Astrocyte (in vitro differentiated cells and primary cell): ENCODE measurements around the gene RASGRF1. TPM values are rescaled to one million over a fixed set of nuclear protein-coding genes. Genes with fewer than 3 reads are reported as not detected.

Experiments
- DNase-seq: peaks from one replicate; pipeline ENCODE4 v3.0.0-alpha.2; 2010; ENCODE audit warnings: low read depth
- FAIRE-seq: peaks from 2 replicates; lab custom pipeline; 2011; peaks lifted over from hg19 to GRCh38; lab: Jason Lieb, UNC
- H2AFZ ChIP-seq: 2 replicates; pipeline ENCODE4 v1.6.0; 2012; ENCODE audit warnings: low read depth, low read length, inconsistent platforms
- H3K27ac ChIP-seq: 2 replicates; pipeline ENCODE4 v1.5.1; 2011; ENCODE audit warnings: low read depth, low read length, inconsistent platforms
- H3K27me3 ChIP-seq: 2 replicates; pipeline ENCODE4 v1.6.0; 2011; ENCODE audit warnings: low read length, inconsistent platforms; ENCODE audit not compliant: insufficient read depth
- H3K36me3 ChIP-seq: 2 replicates; pipeline ENCODE4 v1.5.1; 2011; ENCODE audit warnings: low read length, inconsistent platforms; ENCODE audit not compliant: insufficient read depth
- H3K4me1 ChIP-seq: 2 replicates; pipeline ENCODE4 v1.5.1; 2011; ENCODE audit warnings: low read length, inconsistent platforms; ENCODE audit not compliant: insufficient read depth
- H3K4me2 ChIP-seq: 2 replicates; pipeline ENCODE4 v1.6.0; 2012; ENCODE audit warnings: low read length, inconsistent platforms
- H3K4me3 ChIP-seq: 2 replicates; pipeline ENCODE4 v1.5.1; 2011; ENCODE audit warnings: low read depth, mild to moderate bottlenecking, low read length, inconsistent platforms; ENCODE audit not compliant: insufficient read depth
- H3K79me2 ChIP-seq: 2 replicates; pipeline ENCODE4 v1.6.0; 2012; ENCODE audit warnings: mild to moderate bottlenecking, low read length, inconsistent platforms; ENCODE audit not compliant: insufficient read depth
- H3K9ac ChIP-seq: 2 replicates; pipeline ENCODE4 v1.6.0; 2012; ENCODE audit warnings: mild to moderate bottlenecking, low read length, inconsistent platforms
- H3K9me3 ChIP-seq: 2 replicates; pipeline ENCODE4 v1.5.1; 2012; ENCODE audit warnings: low read depth, mild to moderate bottlenecking, low read length, inconsistent platforms; ENCODE audit not compliant: insufficient read depth
- H4K20me1 ChIP-seq: 2 replicates; pipeline ENCODE4 v1.6.0; 2012; ENCODE audit warnings: low read length, inconsistent platforms; ENCODE audit not compliant: insufficient read depth
- H3K27ac Mint-ChIP-seq: one replicate; pipeline ENCODE4 v1.8.0; 2021; ENCODE audit warnings: mild to moderate bottlenecking, mixed read lengths; ENCODE audit not compliant: unreplicated experiment
- H3K27me3 Mint-ChIP-seq: one replicate; pipeline ENCODE4 v1.8.0; 2021; ENCODE audit warnings: low read depth, mixed read lengths; ENCODE audit not compliant: unreplicated experiment
- H3K36me3 Mint-ChIP-seq: one replicate; pipeline ENCODE4 v1.8.0; 2021; ENCODE audit warnings: low read depth, mixed read lengths; ENCODE audit not compliant: unreplicated experiment
- H3K4me1 Mint-ChIP-seq: one replicate; pipeline ENCODE4 v1.8.0; 2021; ENCODE audit warnings: low read depth, mixed read lengths; ENCODE audit not compliant: unreplicated experiment
- H3K4me3 Mint-ChIP-seq: one replicate; pipeline ENCODE4 v1.8.0; 2021; ENCODE audit warnings: mild to moderate bottlenecking, moderate library complexity, mixed read lengths; ENCODE audit not compliant: unreplicated experiment
- H3K9me3 Mint-ChIP-seq: one replicate; pipeline ENCODE4 v1.8.0; 2021; ENCODE audit warnings: mild to moderate bottlenecking, mixed read lengths; ENCODE audit not compliant: unreplicated experiment
- EZH2 ChIP-seq: IDR thresholded peaks from 2 replicates; pipeline ENCODE4 v1.6.1; 2012; ENCODE audit warnings: mild to moderate bottlenecking, low read length, inconsistent platforms; ENCODE audit not compliant: insufficient read depth
- total RNA-seq: library from RNA; stranded (reverse); gene quantifications from 2 replicates; pipeline ENCODE4 v1.2.1, GENCODE V29; 2021
- TF ChIP-seq, protein P1 (sequence below): IDR thresholded peaks from 2 replicates; pipeline ENCODE4 v1.5.1; 2011; ENCODE audit warnings: low read depth, mild to moderate bottlenecking, inconsistent platforms, low read length, moderate library complexity; ENCODE audit not compliant: insufficient read depth

Gene RASGRF1
- total RNA-seq, 1 donor from 2014 or later = 1.2 TPM

DNA sequence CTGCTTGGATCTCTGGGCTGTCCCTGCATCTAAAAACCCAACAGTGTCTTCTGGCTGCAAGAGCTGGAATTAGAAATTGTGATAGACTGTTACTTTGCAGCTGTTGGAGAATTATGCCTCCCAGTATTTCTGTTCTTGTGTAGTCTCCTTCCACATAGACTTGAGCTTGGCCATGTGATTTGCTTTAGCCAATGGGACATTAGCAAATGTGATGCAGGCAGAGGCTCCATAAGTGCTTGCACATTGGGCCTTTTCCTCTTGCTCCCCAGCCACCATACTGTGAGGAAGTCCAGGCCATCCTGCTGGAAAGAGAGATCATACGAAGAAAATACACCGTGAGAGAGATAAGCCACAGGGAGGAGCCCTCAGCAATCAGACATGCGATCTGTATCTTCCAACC is 33.8 kb upstream of the RASGRF1 start:
- Mint-ChIP-seq H3K27me3 (peaks cover 50% of the 10 kb centered on the region), H3K4me3 (no peak overlapping the region), H3K9me3 (peaks cover 5% of the 10 kb centered on the region), H3K4me1 (no peaks in the 10 kb centered on the region), H3K27ac (no peak overlapping the region), H3K36me3 (no peaks in the 10 kb centered on the region)
- Histone ChIP-seq H3K9ac (no peak overlapping the region), H4K20me1 (no peaks in the 10 kb centered on the region), H3K27ac (no peak overlapping the region), H3K4me2 (no peak overlapping the region), H3K4me3 (no peak overlapping the region), H2AFZ (no peak overlapping the region), H3K27me3 (no peaks in the 10 kb centered on the region), H3K4me1 (no peaks in the 10 kb centered on the region), H3K79me2 (no peaks in the 10 kb centered on the region), H3K36me3 (no peaks in the 10 kb centered on the region), H3K9me3 (no peaks in the 10 kb centered on the region)
- TF ChIP-seq, protein P1, sequence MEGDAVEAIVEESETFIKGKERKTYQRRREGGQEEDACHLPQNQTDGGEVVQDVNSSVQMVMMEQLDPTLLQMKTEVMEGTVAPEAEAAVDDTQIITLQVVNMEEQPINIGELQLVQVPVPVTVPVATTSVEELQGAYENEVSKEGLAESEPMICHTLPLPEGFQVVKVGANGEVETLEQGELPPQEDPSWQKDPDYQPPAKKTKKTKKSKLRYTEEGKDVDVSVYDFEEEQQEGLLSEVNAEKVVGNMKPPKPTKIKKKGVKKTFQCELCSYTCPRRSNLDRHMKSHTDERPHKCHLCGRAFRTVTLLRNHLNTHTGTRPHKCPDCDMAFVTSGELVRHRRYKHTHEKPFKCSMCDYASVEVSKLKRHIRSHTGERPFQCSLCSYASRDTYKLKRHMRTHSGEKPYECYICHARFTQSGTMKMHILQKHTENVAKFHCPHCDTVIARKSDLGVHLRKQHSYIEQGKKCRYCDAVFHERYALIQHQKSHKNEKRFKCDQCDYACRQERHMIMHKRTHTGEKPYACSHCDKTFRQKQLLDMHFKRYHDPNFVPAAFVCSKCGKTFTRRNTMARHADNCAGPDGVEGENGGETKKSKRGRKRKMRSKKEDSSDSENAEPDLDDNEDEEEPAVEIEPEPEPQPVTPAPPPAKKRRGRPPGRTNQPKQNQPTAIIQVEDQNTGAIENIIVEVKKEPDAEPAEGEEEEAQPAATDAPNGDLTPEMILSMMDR = no peak
- no peak for FAIRE-seq
- DNase-seq = no peak

DNA sequence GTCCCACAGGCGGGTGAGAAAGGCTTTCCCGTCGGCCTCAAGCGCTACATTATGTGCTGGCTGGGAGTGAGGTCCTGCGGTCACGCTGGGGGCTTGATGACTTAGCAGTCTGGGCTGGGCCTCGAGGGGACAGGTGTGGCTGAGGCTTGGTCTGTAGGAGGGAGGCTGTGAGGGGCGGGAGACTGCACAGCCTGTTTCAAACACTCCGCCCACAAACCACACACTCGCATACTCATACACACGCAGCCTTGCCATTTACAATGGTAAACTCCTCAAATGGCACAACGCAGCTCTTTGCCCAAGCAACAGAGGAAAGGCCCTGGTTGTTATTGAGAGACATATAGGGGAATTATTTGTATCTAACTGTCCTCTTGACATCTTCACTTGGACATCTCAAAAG is 32.4 kb upstream of the RASGRF1 start:
- TF ChIP-seq, protein P1 = no peak
- TF ChIP-seq EZH2 = no peak
- peaks cover 55% of the 10 kb centered on the region for H3K27me3 Mint-ChIP-seq
- no peak overlapping the region for H3K9ac ChIP-seq
- H2AFZ ChIP-seq = no peak overlapping the region
- no peak overlapping the region for H3K4me3 Mint-ChIP-seq
- no peak overlapping the region for H3K27ac ChIP-seq
- H3K4me3 ChIP-seq = no peak overlapping the region
- H4K20me1 ChIP-seq = no peaks in the 10 kb centered on the region
- no peak for FAIRE-seq
- peaks cover 5% of the 10 kb centered on the region for H3K9me3 Mint-ChIP-seq
- H3K36me3 ChIP-seq = no peaks in the 10 kb centered on the region
- H3K36me3 Mint-ChIP-seq = no peaks in the 10 kb centered on the region
- H3K4me1 ChIP-seq = no peaks in the 10 kb centered on the region
- H3K4me2 ChIP-seq = no peak overlapping the region
- H3K9me3 ChIP-seq = no peaks in the 10 kb centered on the region
- no peak for DNase-seq
- no peak overlapping the region for H3K27ac Mint-ChIP-seq
- H3K79me2 ChIP-seq = no peaks in the 10 kb centered on the region
- no peaks in the 10 kb centered on the region for H3K27me3 ChIP-seq
- H3K4me1 Mint-ChIP-seq = no peaks in the 10 kb centered on the region

DNA sequence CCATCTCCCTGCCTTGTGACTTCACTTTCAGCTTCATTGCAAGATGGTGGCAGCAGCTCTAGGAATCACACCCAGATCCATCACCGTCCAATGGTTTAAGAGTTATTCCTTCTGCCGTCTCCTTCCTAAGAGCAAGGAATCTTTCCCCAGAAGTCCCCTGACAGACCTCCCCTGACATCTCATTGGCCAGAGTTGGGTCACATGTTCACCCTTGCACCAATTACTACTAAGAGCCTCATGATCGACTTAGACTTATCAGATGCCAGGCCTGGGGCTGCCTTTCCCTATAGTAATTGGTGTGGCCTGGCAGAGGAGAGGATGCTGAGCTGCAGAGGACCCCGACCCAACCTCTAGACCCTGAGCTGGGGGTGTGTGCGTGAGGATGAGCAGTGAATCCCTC is 31.8 kb upstream of the RASGRF1 start:
- no peak overlapping the region for H2AFZ ChIP-seq
- FAIRE-seq = no peak
- H3K36me3 ChIP-seq = no peaks in the 10 kb centered on the region
- H3K4me1 ChIP-seq = no peaks in the 10 kb centered on the region
- H3K9me3 ChIP-seq = no peaks in the 10 kb centered on the region
- Mint-ChIP-seq H3K9me3 (peaks cover 2% of the 10 kb centered on the region), H3K4me3 (no peak overlapping the region), H3K36me3 (no peaks in the 10 kb centered on the region), H3K27me3 (peaks cover 54% of the 10 kb centered on the region), H3K27ac (no peak overlapping the region), H3K4me1 (no peaks in the 10 kb centered on the region)
- no peak overlapping the region for H3K4me3 ChIP-seq
- H3K27me3 ChIP-seq = no peaks in the 10 kb centered on the region
- H3K79me2 ChIP-seq = no peaks in the 10 kb centered on the region
- H3K27ac ChIP-seq = no peak overlapping the region
- no peak for DNase-seq
- H3K4me2 ChIP-seq = no peak overlapping the region
- TF ChIP-seq EZH2 = no peak
- TF ChIP-seq, protein P1 = no peak
- no peaks in the 10 kb centered on the region for H4K20me1 ChIP-seq
- no peak overlapping the region for H3K9ac ChIP-seq
